ENCODE data around the gene TNK2.

Gene TNK2

DNA sequence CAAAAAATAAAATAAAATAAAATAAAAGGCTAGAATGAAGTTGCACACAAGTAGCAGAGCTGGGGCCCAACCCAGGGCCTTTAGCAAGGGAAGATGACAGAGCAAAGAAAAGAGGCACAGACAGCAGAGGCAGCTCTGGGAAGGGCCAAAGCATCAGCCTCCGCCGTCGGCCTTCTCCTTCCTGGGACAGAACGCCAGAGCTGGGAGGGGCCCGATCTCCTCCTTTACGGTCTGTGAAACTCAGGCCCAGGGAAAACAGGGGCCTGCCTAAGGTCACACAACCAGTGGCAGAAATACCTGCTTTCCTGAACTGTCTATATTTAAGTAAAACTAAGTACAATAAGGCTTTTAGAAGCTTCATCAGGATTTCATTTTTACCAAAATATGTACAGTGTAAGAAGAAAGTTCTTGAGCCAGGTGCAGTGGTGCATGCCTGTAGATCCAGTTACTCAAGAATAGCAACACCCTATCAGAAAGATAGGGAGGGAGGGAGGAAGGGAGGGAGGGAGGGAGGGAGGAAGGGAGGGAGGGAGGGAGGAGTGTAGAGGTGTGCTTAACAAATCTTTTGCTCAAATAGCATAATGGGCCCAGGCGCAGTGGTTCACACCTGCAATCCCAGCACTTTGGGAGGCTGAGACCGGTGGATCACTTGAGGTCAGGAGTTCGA lies 53.6 kb downstream of the TNK2 start:
- in situ Hi-C loops (cut with MboI; ENCODE audit: low sequenced_read_pairs), result no loop called here

DNA sequence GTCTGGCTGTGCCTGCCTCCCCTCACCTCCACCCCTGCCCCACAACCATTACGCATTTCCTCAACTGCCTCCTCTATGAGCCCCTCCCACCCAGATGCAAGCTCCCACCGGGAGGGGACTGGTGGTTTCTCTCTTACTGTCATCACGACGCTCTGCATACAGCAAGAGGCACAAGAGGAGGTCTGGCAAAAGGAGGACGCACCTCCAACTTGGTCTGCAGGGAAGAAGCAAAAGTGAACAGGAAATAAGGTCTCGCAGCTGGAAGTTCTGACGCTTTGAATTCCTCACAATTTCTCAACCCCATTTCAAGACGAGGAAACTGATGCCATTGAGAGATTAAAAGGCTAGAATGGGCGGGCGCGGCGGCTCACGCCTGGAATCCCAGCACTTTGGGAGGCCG lies 54.4 kb downstream of the TNK2 start:
- in situ Hi-C loops (cut with MboI; ENCODE audit: low sequenced_read_pairs), result no loop called here

DNA sequence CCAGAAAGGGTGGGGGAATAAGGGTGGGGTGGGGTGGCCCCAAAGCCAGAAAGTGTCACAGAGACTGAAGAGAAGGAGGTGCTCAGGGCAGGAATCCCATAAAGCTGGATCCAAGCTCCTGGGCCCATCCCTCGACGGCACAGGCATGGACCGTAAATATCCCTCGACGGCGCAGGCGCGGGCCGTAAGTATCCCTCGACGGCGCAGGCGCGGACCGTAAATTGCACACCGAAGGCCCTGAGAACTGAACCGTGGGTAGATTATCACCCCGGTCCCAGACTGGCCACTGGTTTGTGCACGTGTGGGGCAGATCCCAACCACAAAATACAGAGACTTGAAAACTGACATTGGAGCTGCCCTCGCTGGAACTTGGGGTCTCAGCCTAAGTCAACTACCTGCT lies 55.3 kb downstream of the TNK2 start:
- in situ Hi-C loops (cut with MboI; ENCODE audit: low sequenced_read_pairs), result no loop called here

DNA sequence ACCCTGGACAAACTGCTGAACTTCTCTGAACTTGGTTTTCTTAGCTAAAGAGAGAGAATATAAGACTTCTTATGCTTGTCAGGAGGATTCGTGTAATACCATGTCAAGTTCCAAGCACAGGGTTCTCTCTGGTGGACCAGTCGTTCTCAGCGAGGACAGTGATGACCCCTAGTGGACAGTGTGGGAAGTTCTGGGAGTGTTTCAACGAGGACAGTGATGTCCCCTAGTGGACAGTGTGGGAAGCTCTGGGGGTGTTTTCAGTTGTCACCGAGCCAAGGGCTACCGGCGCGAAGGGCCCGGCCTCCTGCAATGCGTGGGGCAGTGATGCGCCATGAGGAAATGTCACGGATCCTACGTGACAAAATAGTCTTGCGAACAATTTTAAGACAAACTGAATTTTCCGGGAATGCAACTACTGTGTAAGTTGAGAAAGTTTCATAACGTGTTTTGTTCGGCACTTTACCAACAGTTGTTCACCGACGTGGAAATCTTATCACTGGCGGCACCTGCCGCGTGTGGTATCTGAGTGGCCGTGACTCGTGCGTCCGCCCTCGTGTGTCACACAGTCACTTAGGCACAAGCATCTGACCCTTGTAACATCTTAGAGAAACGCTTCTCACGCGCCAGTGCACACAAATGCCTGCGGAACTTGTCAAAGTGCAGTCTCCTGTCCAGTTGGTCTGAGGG lies 57.4 kb downstream of the TNK2 start:
- in situ Hi-C loops (cut with MboI; ENCODE audit: low sequenced_read_pairs), result no loop called here

DNA sequence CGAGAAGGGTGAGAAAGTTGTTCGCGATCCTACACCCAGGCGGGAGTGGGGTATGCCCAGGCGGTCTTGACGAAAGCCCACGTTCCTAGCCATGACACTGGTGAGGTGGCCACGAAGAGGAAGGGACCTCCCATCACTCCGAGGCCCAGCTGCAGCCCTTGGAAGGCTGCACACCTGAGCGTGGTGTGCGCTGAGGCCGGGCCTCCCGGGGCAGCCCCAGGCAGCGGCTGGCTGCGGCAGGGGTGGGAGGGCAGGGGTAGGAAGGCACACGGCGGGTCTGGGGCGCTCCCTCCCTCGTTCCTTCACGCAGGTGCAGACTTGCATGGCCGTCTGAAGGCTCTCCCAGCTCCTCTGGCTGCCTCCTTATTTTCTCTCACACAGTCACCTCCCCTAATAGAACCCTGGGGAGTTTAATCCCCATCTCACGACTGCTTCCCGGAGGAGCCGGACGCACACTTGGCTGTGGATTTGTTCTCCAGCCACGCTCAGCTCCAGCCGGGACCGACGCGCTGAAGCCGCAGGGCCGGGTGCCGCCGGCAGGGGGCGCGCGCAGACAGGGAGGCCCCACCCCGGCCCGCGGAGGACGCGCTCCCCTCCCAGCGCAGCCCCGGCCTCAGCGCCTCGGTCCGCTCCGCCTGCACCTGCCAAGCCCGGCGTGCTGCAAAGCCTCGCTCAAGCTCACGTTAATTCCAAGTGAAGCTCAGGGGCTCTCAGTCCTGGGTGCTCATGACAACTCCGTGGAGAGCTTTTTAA lies 58.9 kb downstream of the TNK2 start:
- in situ Hi-C loops (cut with MboI; ENCODE audit: low sequenced_read_pairs), result loop anchor here (25.0 kb wide), 2 partner anchors 363 to 663 kb away; partner anchors contain the start of genes RNF168, SLC51A, SMCO1 and ZDHHC19

DNA sequence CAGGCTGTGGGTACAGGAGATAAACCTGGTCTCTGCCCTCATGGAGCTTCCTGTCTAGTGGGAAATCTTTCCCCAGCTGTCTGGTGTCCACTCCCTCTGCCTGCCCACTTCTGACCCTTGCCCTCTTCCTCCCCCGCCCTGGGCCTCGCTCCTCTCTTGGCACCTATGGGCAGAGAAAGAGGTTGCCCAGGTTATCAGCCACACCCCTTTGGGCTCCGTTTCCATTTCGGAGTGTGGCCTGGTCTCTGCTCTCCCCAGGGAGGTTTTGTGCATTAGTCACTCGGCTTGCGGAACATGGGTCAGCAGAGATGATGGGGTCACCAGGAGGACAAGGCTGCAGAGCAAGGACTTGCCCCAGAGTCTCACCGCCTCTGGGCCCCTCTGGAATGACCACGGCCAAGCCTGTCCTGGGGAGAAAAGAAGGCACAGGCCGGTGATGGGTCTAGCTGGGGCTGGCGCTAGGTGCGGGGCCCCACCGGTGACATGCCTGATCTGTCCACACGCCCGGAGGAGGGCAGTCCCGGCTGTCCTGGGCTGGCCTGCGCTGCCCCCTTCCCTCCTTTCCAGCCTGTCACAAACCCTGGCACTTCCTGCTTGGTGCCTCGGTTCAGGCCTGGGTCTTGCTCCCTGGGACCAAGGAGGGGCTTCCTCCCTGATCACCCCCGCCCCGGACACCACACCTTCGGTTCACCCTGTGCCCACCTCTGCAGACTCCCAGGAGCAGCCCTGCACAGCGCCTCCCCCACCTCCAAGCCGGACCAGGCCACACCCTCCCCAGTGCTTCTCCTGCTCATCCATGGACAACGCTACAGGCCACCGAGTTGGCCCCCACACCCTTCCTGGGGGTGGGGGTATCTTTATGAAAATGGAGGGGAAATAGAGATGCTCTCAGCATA lies 61.0 kb downstream of the TNK2 start:
- in situ Hi-C loops (cut with MboI; ENCODE audit: low sequenced_read_pairs), result loop anchor here (25.0 kb wide), 2 partner anchors 365 to 665 kb away; partner anchors contain the start of genes RNF168, SLC51A, SMCO1 and ZDHHC19

DNA sequence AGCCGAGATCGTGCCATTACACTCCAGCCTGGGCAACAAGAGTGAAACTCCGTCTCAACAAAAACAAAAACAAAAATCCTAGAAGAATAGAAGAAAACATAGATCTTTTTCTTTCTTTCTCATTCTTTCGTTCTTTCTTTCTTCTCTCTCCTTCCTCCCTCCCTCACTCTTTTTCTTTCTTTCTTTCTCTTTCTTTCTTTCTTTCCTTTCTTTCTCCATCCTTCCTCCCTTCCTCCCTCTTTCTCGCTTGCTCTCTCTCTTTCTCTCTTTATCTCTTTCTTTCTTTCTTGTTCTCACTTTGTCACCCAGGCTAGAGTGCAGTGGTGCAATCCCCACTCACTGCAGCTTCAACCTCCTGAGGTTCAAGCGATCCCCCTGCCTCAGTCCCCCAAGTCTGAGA lies 62.9 kb downstream of the TNK2 start:
- in situ Hi-C loops (cut with MboI; ENCODE audit: low sequenced_read_pairs), result loop anchor here (25.0 kb wide), 2 partner anchors 367 to 667 kb away; partner anchors contain the start of genes RNF168, SLC51A, SMCO1 and ZDHHC19

DNA sequence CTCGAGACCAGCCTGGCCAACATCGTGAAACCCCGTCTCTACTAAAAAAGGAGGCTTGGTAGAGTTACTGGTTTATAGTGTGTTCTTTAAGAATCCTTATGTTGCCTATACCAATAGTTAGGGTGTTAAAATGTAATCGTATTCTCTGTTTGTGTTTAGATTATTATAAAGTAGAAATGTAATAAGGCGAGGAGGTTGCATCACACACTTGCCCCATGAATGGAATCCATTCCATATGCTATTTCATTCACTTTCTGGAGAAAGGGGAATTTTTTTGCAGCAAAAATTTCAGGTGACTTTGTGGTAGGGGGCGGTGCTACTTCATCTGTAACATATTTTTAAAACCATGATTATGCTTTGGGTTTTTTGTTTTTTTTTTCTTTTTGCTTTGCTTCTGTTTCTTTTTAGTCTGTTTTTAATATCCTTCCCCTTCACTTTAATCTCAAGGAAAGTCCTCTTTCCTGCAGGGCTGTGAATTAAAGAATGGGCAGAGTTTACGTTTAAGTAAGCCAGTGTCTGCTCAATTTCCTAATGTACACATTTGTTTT lies 63.6 kb downstream of the TNK2 start:
- in situ Hi-C loops (cut with MboI; ENCODE audit: low sequenced_read_pairs), result loop anchor here (25.0 kb wide), 2 partner anchors 368 to 668 kb away; partner anchors contain the start of genes RNF168, SLC51A, SMCO1 and ZDHHC19

DNA sequence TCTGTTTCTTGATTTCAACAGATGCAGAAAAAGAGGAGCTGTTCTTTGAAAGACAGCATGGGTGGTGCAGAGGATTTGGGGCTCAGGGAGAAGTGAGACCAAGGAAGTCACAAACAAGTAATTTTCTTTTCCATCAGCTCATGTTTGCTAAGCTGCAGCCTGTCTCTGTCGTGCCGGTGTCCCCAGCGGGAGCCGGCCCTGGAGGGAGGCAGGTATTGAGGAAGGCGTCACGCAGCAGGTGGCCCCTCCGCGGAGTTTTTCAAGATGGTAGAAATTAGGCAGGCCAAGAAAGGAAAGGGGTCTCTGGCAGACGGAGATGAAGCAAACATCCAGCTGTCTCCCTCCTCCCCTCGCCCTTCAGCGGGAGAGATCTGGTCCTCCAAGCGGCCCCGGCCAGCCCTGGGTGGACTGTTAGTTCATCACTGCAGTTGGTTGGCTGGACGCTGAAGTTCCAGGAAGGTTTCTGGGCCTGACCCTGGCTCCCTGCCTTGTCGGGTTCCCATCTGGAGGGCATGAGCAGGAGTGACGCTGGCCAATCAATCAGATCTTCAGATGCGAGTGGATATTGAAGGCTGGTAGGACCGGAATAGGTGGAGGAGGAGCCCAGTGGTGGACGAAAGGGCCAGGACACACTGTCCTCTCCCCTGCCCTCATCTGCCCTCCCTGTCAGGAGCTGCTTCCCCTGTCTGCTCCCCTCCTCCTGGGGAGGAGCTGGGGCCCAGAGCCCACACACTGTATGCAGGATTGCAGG lies 68.9 kb downstream of the TNK2 start:
- in situ Hi-C loops (cut with MboI; ENCODE audit: low sequenced_read_pairs), result loop anchor here (25.0 kb wide), 2 partner anchors 373 to 673 kb away; partner anchors contain the start of genes RNF168, SLC51A, SMCO1 and ZDHHC19

DNA sequence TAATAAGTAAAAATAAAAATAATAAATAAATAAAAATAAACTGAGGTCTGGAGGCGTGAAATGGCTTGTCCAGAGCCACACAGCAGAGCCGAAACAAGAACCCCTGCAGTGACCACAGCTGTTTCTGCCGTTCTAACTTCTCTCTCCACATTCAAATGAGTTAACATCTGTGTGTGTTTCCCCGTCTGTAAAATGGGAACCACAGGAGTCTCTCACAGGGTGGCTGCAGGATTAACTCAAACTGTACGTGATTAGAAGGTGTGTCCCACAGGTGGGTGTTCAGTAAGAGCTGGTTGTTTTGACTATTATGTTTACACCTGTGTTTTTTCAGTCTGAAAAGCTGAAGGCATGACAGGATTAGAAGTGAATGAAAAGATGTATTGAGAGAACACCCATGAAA lies 69.6 kb downstream of the TNK2 start:
- in situ Hi-C loops (cut with MboI; ENCODE audit: low sequenced_read_pairs), result loop anchor here (25.0 kb wide), 2 partner anchors 374 to 674 kb away; partner anchors contain the start of genes RNF168, SLC51A, SMCO1 and ZDHHC19

DNA sequence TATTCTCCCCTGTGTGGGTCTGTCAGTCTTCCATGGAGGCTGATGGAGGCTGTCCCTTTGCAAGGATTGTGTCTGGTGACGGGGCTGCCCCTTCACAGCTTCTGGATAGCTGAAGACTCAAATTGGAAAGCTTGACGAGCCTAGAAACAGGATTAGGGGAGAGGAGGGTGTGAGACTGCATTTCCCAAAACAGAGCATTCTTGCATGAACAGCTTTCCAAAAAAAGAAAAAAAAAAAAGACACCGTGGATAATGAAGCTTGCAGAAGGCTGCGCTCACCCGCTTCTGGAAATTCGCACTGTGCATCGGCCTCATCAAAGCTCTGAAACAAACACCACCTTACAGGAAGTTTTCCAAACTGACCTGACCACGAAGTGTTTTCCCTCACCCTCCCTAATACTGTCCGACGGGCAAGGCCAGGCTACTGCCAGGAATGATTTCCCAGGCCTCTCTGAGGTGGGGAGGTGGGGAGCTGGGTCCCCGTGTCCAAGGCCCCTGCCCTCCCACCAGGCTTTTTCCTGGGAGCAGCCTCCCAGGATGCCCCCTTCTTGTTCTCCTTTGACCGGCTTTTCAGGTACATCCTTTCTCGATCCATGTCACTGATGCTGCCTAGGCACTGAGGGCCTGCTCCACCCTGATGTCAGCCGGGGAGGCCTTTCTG lies 71.7 kb downstream of the TNK2 start:
- in situ Hi-C loops (cut with MboI; ENCODE audit: low sequenced_read_pairs), result loop anchor here (25.0 kb wide), 2 partner anchors 376 to 676 kb away; partner anchors contain the start of genes RNF168, SLC51A, SMCO1 and ZDHHC19

DNA sequence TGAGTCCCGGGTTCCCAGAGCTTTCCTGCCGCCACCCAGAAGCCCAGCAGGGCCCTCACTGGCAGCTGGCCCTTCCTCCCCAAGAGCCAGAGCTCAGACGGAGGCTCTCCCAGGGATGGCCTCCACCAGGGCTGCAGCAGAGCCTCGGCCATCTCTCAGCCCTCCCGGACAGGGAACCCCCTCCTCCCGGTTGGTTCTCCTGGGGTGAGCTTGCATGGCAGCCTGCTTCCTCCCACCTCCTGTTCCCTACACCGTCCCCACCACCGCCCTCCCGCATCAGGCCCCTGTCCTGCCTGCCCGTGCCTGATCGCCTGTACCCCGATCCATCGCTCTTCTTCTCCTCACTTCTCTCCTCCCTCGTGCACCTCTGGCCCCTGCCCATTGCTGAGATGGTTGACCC lies 72.6 kb downstream of the TNK2 start:
- in situ Hi-C loops (cut with MboI; ENCODE audit: low sequenced_read_pairs), result loop anchor here (25.0 kb wide), 2 partner anchors 377 to 677 kb away; partner anchors contain the start of genes RNF168, SLC51A, SMCO1 and ZDHHC19

DNA sequence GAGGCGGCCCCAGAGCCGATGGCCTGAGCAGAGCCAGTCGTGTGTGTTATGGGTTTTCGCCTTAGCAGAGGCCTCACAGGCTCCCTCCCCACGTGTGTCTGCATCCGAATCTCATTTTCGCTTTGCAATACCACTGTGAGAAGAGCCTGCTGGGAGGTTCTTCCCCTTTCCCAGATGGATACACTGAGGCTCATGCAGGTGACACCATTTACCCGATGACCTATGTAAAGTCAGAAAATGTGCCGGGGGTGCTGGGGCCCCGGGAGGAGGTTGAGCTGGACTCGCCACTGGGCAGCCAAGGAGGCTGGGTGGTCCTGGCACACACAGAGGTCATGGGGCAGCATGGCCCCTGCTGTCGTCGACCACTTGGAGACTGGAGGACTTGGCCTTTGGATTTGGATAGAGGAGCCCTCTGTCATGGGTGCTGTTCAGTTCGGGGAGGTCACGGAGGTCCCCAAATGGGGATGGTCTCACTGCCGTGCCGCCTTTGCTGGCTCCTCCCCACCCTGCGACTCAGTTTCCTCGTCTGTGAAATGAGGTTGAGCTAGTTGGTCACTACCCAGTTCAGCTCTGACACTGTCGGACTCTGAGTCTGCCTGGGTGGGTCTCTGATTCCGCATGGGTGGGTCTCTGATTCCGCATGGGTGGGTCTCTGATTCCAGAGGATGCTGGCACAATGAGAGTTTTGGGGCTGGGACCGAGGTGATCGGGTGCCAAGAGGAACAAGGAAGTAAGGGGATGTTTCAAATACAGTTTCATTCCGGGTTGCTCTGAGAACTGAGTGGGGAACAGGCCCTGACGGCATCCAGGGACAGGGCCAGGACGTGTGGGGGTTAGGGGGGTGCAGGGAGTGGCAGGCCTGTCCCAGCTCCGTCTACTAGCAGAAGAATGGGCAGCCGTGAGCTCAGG lies 73.4 kb downstream of the TNK2 start:
- in situ Hi-C loops (cut with MboI; ENCODE audit: low sequenced_read_pairs), result loop anchor here (25.0 kb wide), 2 partner anchors 377 to 677 kb away; partner anchors contain the start of genes RNF168, SLC51A, SMCO1 and ZDHHC19

DNA sequence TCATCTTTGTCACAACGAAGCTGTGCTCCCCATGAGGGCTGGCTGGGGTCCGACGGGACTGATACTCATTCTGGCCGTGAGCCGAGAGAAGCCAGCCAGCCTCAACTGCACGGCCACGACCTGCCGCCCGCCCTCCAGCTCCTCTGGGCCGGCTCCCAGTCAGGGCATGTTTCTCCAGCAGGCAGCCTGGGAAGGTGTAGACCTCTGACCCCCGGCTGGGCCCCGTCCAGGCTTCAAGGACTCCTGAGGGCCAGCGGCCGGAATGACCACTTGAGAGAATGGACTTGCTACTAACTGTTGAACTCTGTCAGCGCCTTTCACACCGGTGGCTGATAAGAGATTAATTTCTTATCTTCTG lies 78.5 kb downstream of the TNK2 start:
- in situ Hi-C loops (cut with MboI; ENCODE audit: low sequenced_read_pairs), result loop anchor here (25.0 kb wide), 2 partner anchors 382 to 682 kb away; partner anchors contain the start of genes RNF168, SLC51A, SMCO1 and ZDHHC19

DNA sequence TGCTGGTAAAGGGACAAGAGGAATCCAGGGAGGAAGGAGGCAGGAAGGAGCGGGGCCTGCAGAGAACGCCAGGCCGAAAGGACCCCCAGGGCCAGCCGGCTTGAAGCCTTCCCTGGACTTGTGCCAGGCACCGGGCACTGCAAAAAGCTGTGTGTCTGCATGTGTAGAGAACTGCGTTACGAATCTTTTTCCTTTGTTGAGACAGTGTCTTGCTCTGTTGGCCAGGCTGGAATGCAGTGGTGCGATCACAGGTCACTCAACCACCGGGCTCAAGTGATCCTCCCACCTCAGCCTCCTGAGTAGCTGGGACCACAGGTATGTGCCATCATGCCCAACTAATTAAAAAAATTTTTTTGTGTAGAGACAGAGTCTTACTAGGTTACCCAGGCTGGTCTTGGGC lies 79.6 kb downstream of the TNK2 start:
- in situ Hi-C loops (cut with MboI; ENCODE audit: low sequenced_read_pairs), result loop anchor here (25.0 kb wide), 2 partner anchors 384 to 684 kb away; partner anchors contain the start of genes RNF168, SLC51A, SMCO1 and ZDHHC19

DNA sequence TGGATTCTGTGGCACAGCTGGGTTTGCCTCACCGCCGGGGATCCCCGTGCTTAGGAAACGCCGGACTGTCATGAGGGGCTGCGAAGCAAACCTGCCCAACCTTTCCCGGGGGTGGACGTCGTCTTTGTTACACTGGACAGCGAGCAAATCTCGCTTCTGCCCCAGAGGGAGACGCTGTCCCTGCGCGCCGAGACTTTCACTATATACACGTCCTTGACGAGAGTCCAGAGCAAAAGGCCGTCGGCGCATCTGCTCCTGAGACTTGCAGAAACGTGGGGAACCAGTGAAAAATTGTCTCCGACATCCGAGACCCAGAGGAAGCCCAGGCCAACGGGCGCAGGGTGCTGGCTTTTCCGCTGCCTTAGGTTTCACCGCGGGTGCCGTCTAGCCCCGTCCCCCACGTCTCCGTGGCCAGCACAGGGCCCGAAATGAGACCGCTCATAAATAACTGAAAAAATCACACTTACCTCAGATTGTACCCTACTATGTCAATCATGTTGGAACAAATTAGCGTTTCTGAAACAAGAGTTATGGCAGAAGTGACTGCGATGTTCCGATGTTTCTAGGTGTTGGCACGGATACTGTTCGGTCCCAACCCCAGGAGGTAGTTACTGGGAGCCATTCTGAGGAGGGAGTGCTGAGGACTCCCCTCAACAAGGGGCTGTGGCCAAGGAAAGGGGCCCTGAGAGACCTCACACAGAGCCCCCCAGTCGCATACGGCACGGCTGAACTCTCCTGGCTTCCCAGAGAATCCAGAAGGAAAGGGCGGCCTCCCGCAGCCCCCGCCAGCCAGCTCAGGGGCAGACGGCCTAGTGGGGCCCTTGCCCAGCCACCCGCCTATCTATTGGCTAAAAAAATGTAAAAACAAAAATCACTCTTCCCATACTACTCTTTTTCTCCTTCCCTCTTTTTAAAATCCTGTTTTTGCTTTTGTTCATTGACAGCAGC lies 82.2 kb downstream of the TNK2 start:
- in situ Hi-C loops (cut with MboI; ENCODE audit: low sequenced_read_pairs), result loop anchor here (25.0 kb wide), 2 partner anchors 386 to 686 kb away; partner anchors contain the start of genes RNF168, SLC51A, SMCO1 and ZDHHC19

Data from HL-60/S4 (cell line).